ENCODE results near the gene ZNF865. TPM values are rescaled to one million over a fixed set of nuclear protein-coding genes. Genes with fewer than 3 reads are reported as not detected.

Gene ZNF865
- total and polyA plus RNA-seq, 2 of the 8 experiments (the other 6 are each of a cell fraction or from before 2014, with no cell fraction given), result 3.5 to 13.6 TPM

- TF ChIP-seq CHD7 (IDR thresholded peaks at IDR 0.05; ENCODE audit: insufficient replicate concordance, low read length), result no peak
- TF ChIP-seq POLR2AphosphoS5 (IDR thresholded peaks at IDR 0.05; ENCODE audit: low read depth, low read length), result no peak
- TF ChIP-seq, protein P1, sequence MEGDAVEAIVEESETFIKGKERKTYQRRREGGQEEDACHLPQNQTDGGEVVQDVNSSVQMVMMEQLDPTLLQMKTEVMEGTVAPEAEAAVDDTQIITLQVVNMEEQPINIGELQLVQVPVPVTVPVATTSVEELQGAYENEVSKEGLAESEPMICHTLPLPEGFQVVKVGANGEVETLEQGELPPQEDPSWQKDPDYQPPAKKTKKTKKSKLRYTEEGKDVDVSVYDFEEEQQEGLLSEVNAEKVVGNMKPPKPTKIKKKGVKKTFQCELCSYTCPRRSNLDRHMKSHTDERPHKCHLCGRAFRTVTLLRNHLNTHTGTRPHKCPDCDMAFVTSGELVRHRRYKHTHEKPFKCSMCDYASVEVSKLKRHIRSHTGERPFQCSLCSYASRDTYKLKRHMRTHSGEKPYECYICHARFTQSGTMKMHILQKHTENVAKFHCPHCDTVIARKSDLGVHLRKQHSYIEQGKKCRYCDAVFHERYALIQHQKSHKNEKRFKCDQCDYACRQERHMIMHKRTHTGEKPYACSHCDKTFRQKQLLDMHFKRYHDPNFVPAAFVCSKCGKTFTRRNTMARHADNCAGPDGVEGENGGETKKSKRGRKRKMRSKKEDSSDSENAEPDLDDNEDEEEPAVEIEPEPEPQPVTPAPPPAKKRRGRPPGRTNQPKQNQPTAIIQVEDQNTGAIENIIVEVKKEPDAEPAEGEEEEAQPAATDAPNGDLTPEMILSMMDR (IDR thresholded peaks at IDR 0.05; ENCODE audit: control extremely low read depth in 1 of 3, insufficient read depth in 1 of 3, low read depth in 1 of 3, low read length in 3 of 3), result no peak
- no peak for TF ChIP-seq FOSL1 (IDR thresholded peaks at IDR 0.05; ENCODE audit: insufficient read depth, low read depth, low read length)
These were observed 38.9 kb downstream of the ZNF865 start (continued) for GRCh38 chr19:55644191-55644833.

Measured in H1 (cell line).